ENCODE data around the gene DBR1.
"Not testable (repeated sequence)": the region's sequence is repeated elsewhere in the genome, so short reads cannot be mapped to it uniquely, and the experiment has no call there.

DBR1 gene

GRCh38 chr3:138157743-138158142 is 17.0 kb downstream of the DBR1 start:
- Histone ChIP-seq H3K9ac (ENCODE audit: low read length) (no peak overlapping the region), H3K27me3 (ENCODE audit: low read depth, low read length) (no peaks in the 10 kb centered on the region), H3K9me3 (ENCODE audit: insufficient read depth, low read length) (no peaks in the 10 kb centered on the region; the same call in 1 of the 2 replicates), H4K20me1 (ENCODE audit: insufficient read depth, low read length) (no peaks in the 10 kb centered on the region), H3K27ac (ENCODE audit: low read length) (no peak overlapping the region), H3K36me3 (replicated peaks; ENCODE audit: low read depth, low read length) (peaks cover 11% of the 10 kb centered on the region), H3K79me2 (ENCODE audit: low read length) (no peaks in the 10 kb centered on the region), H3K4me3 (ENCODE audit: low read length) (no peak overlapping the region), H3K4me2 (ENCODE audit: low read length) (no peak overlapping the region), H3K4me1 (ENCODE audit: low read length) (no peaks in the 10 kb centered on the region), H2AFZ (ENCODE audit: low read depth, low read length) (no peak overlapping the region)
- TF ChIP-seq, protein P1, sequence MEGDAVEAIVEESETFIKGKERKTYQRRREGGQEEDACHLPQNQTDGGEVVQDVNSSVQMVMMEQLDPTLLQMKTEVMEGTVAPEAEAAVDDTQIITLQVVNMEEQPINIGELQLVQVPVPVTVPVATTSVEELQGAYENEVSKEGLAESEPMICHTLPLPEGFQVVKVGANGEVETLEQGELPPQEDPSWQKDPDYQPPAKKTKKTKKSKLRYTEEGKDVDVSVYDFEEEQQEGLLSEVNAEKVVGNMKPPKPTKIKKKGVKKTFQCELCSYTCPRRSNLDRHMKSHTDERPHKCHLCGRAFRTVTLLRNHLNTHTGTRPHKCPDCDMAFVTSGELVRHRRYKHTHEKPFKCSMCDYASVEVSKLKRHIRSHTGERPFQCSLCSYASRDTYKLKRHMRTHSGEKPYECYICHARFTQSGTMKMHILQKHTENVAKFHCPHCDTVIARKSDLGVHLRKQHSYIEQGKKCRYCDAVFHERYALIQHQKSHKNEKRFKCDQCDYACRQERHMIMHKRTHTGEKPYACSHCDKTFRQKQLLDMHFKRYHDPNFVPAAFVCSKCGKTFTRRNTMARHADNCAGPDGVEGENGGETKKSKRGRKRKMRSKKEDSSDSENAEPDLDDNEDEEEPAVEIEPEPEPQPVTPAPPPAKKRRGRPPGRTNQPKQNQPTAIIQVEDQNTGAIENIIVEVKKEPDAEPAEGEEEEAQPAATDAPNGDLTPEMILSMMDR (IDR thresholded peaks at IDR 0.05; ENCODE audit: low read depth, low read length) = no peak
- TF ChIP-seq EZH2phosphoT487 (IDR thresholded peaks at IDR 0.05; ENCODE audit: low read depth) = no peak

DNA sequence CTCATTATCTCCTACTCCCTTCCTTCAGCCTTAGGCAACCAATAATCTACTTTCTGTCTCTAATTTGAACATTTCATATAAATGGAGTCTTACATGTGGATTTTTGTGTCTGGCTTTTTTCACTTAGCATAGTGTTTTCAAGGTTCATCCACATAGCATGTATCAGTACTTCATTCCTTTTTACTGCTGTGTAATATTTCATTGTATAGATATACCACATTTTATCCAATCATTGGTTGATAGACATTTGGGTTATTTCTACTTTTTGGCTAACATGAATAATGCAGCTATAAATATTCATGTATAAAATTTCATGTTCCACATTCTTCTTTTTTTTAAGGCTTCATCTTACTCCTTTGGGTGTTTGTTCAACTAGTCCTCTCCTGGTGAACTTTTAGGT is 20.2 kb downstream of the DBR1 start:
- H3K4me3 ChIP-seq (ENCODE audit: low read length) = no peak overlapping the region
- no peak overlapping the region for H2AFZ ChIP-seq (ENCODE audit: low read depth, low read length)
- no peaks in the 10 kb centered on the region for H3K36me3 ChIP-seq (replicated peaks; ENCODE audit: low read depth, low read length)
- no peaks in the 10 kb centered on the region for H3K4me1 ChIP-seq (ENCODE audit: low read length)
- no peaks in the 10 kb centered on the region; the same call in 1 of the 2 replicates for H3K9me3 ChIP-seq (ENCODE audit: insufficient read depth, low read length)
- no peak overlapping the region for H3K4me2 ChIP-seq (ENCODE audit: low read length)
- H3K27me3 ChIP-seq (ENCODE audit: low read depth, low read length) = no peaks in the 10 kb centered on the region
- H4K20me1 ChIP-seq (ENCODE audit: insufficient read depth, low read length) = no peaks in the 10 kb centered on the region
- no peak for TF ChIP-seq EZH2phosphoT487 (IDR thresholded peaks at IDR 0.05; ENCODE audit: low read depth)
- TF ChIP-seq, protein P1 (IDR thresholded peaks at IDR 0.05; ENCODE audit: low read depth, low read length) = no peak
- H3K9ac ChIP-seq (ENCODE audit: low read length) = no peak overlapping the region
- no peak overlapping the region for H3K27ac ChIP-seq (ENCODE audit: low read length)
- no peaks in the 10 kb centered on the region for H3K79me2 ChIP-seq (ENCODE audit: low read length)

GRCh38 chr3:138148503-138148902 is 26.2 kb downstream of the DBR1 start:
- H3K9me3 ChIP-seq (ENCODE audit: insufficient read depth, low read length) = no peaks in the 10 kb centered on the region

GRCh38 chr3:138142181-138142580 is 32.5 kb downstream of the DBR1 start:
- H3K9me3 ChIP-seq (ENCODE audit: insufficient read depth, low read length); H3K9ac ChIP-seq (ENCODE audit: low read length); H3K79me2 ChIP-seq (ENCODE audit: low read length); H3K4me2 ChIP-seq (ENCODE audit: low read length); H2AFZ ChIP-seq (ENCODE audit: low read depth, low read length); H3K4me3 ChIP-seq (ENCODE audit: low read length); H3K27me3 ChIP-seq (ENCODE audit: low read depth, low read length); H3K4me1 ChIP-seq (ENCODE audit: low read length); H3K27ac ChIP-seq (ENCODE audit: low read length); H3K36me3 ChIP-seq (replicated peaks; ENCODE audit: low read depth, low read length); H4K20me1 ChIP-seq (ENCODE audit: insufficient read depth, low read length): not testable (repeated sequence)

More at GRCh38 chr3:138148503-138148902, 26.2 kb downstream of the DBR1 start:
- no peak overlapping the region for H2AFZ ChIP-seq (ENCODE audit: low read depth, low read length)
- no peak overlapping the region for H3K9ac ChIP-seq (ENCODE audit: low read length)
- TF ChIP-seq, protein P1 (IDR thresholded peaks at IDR 0.05; ENCODE audit: low read depth, low read length) = no peak
- TF ChIP-seq EZH2phosphoT487 (IDR thresholded peaks at IDR 0.05; ENCODE audit: low read depth) = no peak
- no peak overlapping the region for H3K4me2 ChIP-seq (ENCODE audit: low read length)
- peaks cover 6% of the 10 kb centered on the region for H3K27me3 ChIP-seq (ENCODE audit: low read depth, low read length)
- no peaks in the 10 kb centered on the region for H4K20me1 ChIP-seq (ENCODE audit: insufficient read depth, low read length)
- no peaks in the 10 kb centered on the region for H3K36me3 ChIP-seq (replicated peaks; ENCODE audit: low read depth, low read length)
- H3K27ac ChIP-seq (ENCODE audit: low read length) = no peak overlapping the region
- no peaks in the 10 kb centered on the region for H3K4me1 ChIP-seq (ENCODE audit: low read length)
- no peak overlapping the region for H3K4me3 ChIP-seq (ENCODE audit: low read length)
- H3K79me2 ChIP-seq (ENCODE audit: low read length) = no peaks in the 10 kb centered on the region

DNA sequence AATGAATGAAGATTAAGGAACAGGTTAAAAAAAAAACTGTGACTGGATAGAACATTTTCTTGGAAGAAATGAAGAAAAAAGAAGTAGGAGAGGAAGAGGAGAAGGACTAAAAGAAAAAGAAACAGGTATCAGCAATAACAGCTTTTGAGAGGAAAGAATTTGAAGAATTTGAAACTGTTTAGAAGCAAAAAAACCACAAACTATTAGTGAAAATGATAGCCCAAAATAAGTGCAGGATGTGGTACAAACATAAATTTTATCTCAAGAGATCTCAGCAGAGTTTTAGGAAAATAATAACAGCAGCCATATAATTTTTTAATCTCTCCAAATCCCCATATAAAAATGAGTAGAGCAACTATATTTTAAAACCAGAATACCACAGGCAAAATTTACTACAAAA is 33.8 kb downstream of the DBR1 start:
- H3K9me3 ChIP-seq (ENCODE audit: insufficient read depth, low read length) = no peaks in the 10 kb centered on the region
- TF ChIP-seq, protein P1 (IDR thresholded peaks at IDR 0.05; ENCODE audit: low read depth, low read length) = no peak
- TF ChIP-seq EZH2phosphoT487 (IDR thresholded peaks at IDR 0.05; ENCODE audit: low read depth) = no peak
- H3K9ac ChIP-seq (ENCODE audit: low read length) = no peak overlapping the region
- H3K79me2 ChIP-seq (ENCODE audit: low read length) = no peaks in the 10 kb centered on the region
- no peaks in the 10 kb centered on the region for H3K36me3 ChIP-seq (replicated peaks; ENCODE audit: low read depth, low read length)
- no peaks in the 10 kb centered on the region for H4K20me1 ChIP-seq (ENCODE audit: insufficient read depth, low read length)
- no peak overlapping the region for H3K4me2 ChIP-seq (ENCODE audit: low read length)
- no peak overlapping the region for H3K4me3 ChIP-seq (ENCODE audit: low read length)
- peaks cover 6% of the 10 kb centered on the region for H3K27me3 ChIP-seq (ENCODE audit: low read depth, low read length)
- no peak overlapping the region for H2AFZ ChIP-seq (ENCODE audit: low read depth, low read length)
- H3K4me1 ChIP-seq (ENCODE audit: low read length) = no peaks in the 10 kb centered on the region
- no peak overlapping the region for H3K27ac ChIP-seq (ENCODE audit: low read length)
